Activated CD8-positive, alpha-beta T cell treated with anti-CD3 and anti-CD28 coated beads for 36 hours (primary cell): ENCODE data around the gene URI1. TPM values are rescaled to one million over a fixed set of nuclear protein-coding genes. Genes with fewer than 3 reads are reported as not detected.
A peak's percentile ranks its signal among the peaks of the same experiment; 100 is the strongest.

ENCODE experiments used
- ATAC-seq: fragments of 200-7000 bp; cut with Tn5 transposase; one replicate; pipeline ENCODE4 v1.10.0; 2021; ENCODE audit warnings: mild to moderate bottlenecking, moderate library complexity
- CTCF ChIA-PET: fragments of 350-600 bp; sonication (Branson Sonifier 250); formaldehyde crosslinking; loops from one replicate; lab custom pipeline; 2021; ENCODE audit warnings: antibody characterized with exemption; lab: Charles Lee
- POLR2A ChIA-PET: fragments of 350-600 bp; sonication (Branson Sonifier 250); formaldehyde crosslinking; loops from one replicate; lab custom pipeline; 2021; ENCODE audit warnings: antibody characterized with exemption; lab: Charles Lee
- DNase-seq: peaks from one replicate; pipeline ENCODE4 v3.0.0-alpha.2; 2020
- H3K27ac Mint-ChIP-seq: one replicate; pipeline ENCODE4 v1.8.0; 2021; ENCODE audit warnings: mild to moderate bottlenecking, mixed read lengths
- H3K27me3 Mint-ChIP-seq: one replicate; pipeline ENCODE4 v1.8.0; 2021; ENCODE audit warnings: mixed read lengths
- H3K36me3 Mint-ChIP-seq: one replicate; pipeline ENCODE4 v1.8.0; 2021; ENCODE audit warnings: low read depth, mixed read lengths
- H3K4me1 Mint-ChIP-seq: one replicate; pipeline ENCODE4 v1.8.0; 2021; ENCODE audit warnings: low read depth, mixed read lengths
- H3K4me3 Mint-ChIP-seq: one replicate; pipeline ENCODE4 v1.8.0; 2021; ENCODE audit warnings: mild to moderate bottlenecking, moderate library complexity, mixed read lengths
- H3K9me3 Mint-ChIP-seq: one replicate; pipeline ENCODE4 v1.8.0; 2021; ENCODE audit warnings: mixed read lengths
- CTCF ChIP-seq: fragments of 200-600 bp; IDR thresholded peaks from one replicate; pipeline ENCODE4 v1.8.0; 2022; ENCODE audit warnings: antibody characterized with exemption, mild to moderate bottlenecking
- intact Hi-C: fragments of 100-400 bp; cut with micrococcal nuclease; formaldehyde crosslinking; loops from one replicate; pipeline ENCODE4 v1.10.0; 2022
- total RNA-seq, 2 experiments: library from RNA; stranded (reverse); gene quantifications; one replicate each; pipeline ENCODE4 v1.2.3, GENCODE V29; 2021

The URI1 gene
- total RNA-seq, 2 experiments from 2014 or later: 65.5 to 71.1 TPM

GRCh38 chr19:30028118-30028991 is 86.3 kb downstream of the URI1 start:
- no peak for TF ChIP-seq CTCF
- ChIA-PET CTCF (no interaction called here), POLR2A (interaction anchor here (0.6 kb wide), 1 partner anchor 1047 kb away, joined by 3 read pairs; no protein-coding TSS in a partner anchor)
- DNase-seq: no peak
- peaks cover 8% of the 10 kb centered on the region for H3K9me3 Mint-ChIP-seq
- no peak overlapping the region for H3K27ac Mint-ChIP-seq
- H3K4me3 Mint-ChIP-seq: no peak overlapping the region
- intact Hi-C loops: no loop called here
- peaks cover 55% of the 10 kb centered on the region for H3K36me3 Mint-ChIP-seq
- H3K4me1 Mint-ChIP-seq: peaks cover 28% of the 10 kb centered on the region
- no peaks in the 10 kb centered on the region for H3K27me3 Mint-ChIP-seq
- no peak for ATAC-seq

- ChIA-PET POLR2A (interaction anchor here (0.8 kb wide), 1 partner anchor 87 kb away, joined by 3 read pairs; the partner anchor contains the start of gene URI1), CTCF (no interaction called here)
- Mint-ChIP-seq H3K36me3 (peaks cover 56% of the 10 kb centered on the region), H3K4me3 (no peak overlapping the region), H3K9me3 (peaks cover 9% of the 10 kb centered on the region), H3K27me3 (no peaks in the 10 kb centered on the region), H3K27ac (peak overlapping the region; percentile 23), H3K4me1 (peaks cover 28% of the 10 kb centered on the region)
- DNase-seq: no peak
- no peak for ATAC-seq
- no peak for TF ChIP-seq CTCF
- intact Hi-C loops: no loop called here
Observed at GRCh38 chr19:30028992-30029343, 86.9 kb downstream of the URI1 start.

- ATAC-seq (peak; percentile 83), DNase-seq (peak; percentile 60)
- intact Hi-C loops: no loop called here
- Mint-ChIP-seq H3K4me3 (no peak overlapping the region), H3K36me3 (peaks cover 66% of the 10 kb centered on the region), H3K4me1 (peaks cover 28% of the 10 kb centered on the region), H3K27ac (peak overlapping the region; percentile 44), H3K27me3 (no peaks in the 10 kb centered on the region), H3K9me3 (peaks cover 12% of the 10 kb centered on the region)
- ChIA-PET CTCF (interaction anchor here (0.9 to 2.2 kb wide), 2 partner anchors 16 to 133 kb away, joined by 3 to 7 read pairs; no protein-coding TSS in a partner anchor), POLR2A (interaction anchor here (0.7 to 0.8 kb wide), 2 partner anchors 12 to 88 kb away, joined by 3 read pairs; partner anchors contain the start of gene URI1)
- no peak for TF ChIP-seq CTCF
Observed at GRCh38 chr19:30029721-30030510, 87.9 kb downstream of the URI1 start.

GRCh38 chr19:30034321-30034720 is 92.3 kb downstream of the URI1 start:
- POLR2A ChIA-PET: no interaction called here
- TF ChIP-seq CTCF: no peak
- H3K27me3 Mint-ChIP-seq: no peaks in the 10 kb centered on the region

More at GRCh38 chr19:30034321-30034720, 92.3 kb downstream of the URI1 start:
- intact Hi-C loops: no loop called here
- no peak overlapping the region for H3K27ac Mint-ChIP-seq
- DNase-seq (no peak), ATAC-seq (no peak)
- peaks cover 16% of the 10 kb centered on the region for H3K9me3 Mint-ChIP-seq
- peaks cover 16% of the 10 kb centered on the region for H3K4me1 Mint-ChIP-seq
- peaks cover 94% of the 10 kb centered on the region for H3K36me3 Mint-ChIP-seq
- no peak overlapping the region for H3K4me3 Mint-ChIP-seq
- CTCF ChIA-PET: no interaction called here
